Right lobe of liver (tissue), 4 donors: ENCODE data around the gene MIXL1.

Source experiments
- POLR2A ChIP-seq: fragments of 450-650 bp; IDR thresholded peaks from one replicate; pipeline ENCODE4 v1.6.1; 2017; ENCODE audit warnings: antibody characterized with exemption, mild to moderate bottlenecking
- TF ChIP-seq, protein P1 (sequence below), 4 donors: fragments of 200-600 bp in 3 of 4; fragments of 450-650 bp in 1 of 4; IDR thresholded peaks; one replicate each; pipeline versions ENCODE4 v1.5.1 to v1.8.0; 2016 to 2022; ENCODE audit warnings: antibody characterized with exemption in 4 of 4, mild to moderate bottlenecking in 2 of 4
- donor health status: DM: no; HTN: no; CAD: no.
- donor health status: DM: no; HTN: no; CAD: no.
- donor health status: DM: no; HTN: yes; CAD: no.

DNA sequence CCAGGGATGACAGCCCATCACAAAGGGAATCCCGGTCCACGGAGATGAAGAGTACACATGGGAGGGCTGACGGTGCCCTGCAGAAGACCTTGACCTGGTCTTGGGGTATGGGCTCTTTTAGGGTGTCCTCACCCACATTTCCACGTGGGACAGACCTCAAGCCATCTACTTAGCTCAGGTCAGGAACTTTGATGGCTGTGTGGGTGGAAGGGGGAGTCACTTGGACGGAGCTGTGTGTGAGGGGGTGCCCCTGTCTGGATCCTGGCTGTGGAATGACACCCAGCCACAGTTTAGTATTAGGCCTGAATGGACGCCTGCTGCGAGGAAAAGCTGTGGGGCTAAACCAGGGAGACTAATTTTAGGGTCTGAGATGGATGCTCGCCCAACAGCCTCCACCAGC lies 10.9 kb upstream of the MIXL1 start:
- TF ChIP-seq, protein P1, sequence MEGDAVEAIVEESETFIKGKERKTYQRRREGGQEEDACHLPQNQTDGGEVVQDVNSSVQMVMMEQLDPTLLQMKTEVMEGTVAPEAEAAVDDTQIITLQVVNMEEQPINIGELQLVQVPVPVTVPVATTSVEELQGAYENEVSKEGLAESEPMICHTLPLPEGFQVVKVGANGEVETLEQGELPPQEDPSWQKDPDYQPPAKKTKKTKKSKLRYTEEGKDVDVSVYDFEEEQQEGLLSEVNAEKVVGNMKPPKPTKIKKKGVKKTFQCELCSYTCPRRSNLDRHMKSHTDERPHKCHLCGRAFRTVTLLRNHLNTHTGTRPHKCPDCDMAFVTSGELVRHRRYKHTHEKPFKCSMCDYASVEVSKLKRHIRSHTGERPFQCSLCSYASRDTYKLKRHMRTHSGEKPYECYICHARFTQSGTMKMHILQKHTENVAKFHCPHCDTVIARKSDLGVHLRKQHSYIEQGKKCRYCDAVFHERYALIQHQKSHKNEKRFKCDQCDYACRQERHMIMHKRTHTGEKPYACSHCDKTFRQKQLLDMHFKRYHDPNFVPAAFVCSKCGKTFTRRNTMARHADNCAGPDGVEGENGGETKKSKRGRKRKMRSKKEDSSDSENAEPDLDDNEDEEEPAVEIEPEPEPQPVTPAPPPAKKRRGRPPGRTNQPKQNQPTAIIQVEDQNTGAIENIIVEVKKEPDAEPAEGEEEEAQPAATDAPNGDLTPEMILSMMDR (IDR thresholded peaks at IDR 0.05), result no peak
- TF ChIP-seq POLR2A, result no peak
